Keratinocyte (primary cell): Measurements from ENCODE around the gene MCRIP2. TPM values are rescaled to one million over a fixed set of nuclear protein-coding genes. Genes with fewer than 3 reads are reported as not detected.

Experiments
- DNase-seq: peaks from one replicate; pipeline ENCODE4 v3.0.0-alpha.2; 2011; ENCODE audit warnings: low read depth, missing footprints, low spot score
- FAIRE-seq: peaks from 2 replicates; lab custom pipeline; 2011; peaks lifted over from hg19 to GRCh38; lab: Jason Lieb, UNC
- H2AFZ ChIP-seq: 2 replicates; pipeline ENCODE4 v1.6.0; 2012; ENCODE audit warnings: low read length, control low read depth, inconsistent platforms; ENCODE audit not compliant: control insufficient read depth
- H3K27ac ChIP-seq: 2 replicates; pipeline ENCODE4 v1.5.1; 2011; ENCODE audit warnings: low read length; ENCODE audit not compliant: control insufficient read depth, insufficient read depth
- H3K27me3 ChIP-seq: 3 replicates; pipeline ENCODE4 v1.6.0; 2011; ENCODE audit warnings: low read length; ENCODE audit not compliant: control insufficient read depth, insufficient read depth; ENCODE audit errors: extremely low read depth
- H3K36me3 ChIP-seq, 2 experiments: 2 replicates in 1 of 2; 3 replicates in 1 of 2; pipeline ENCODE4 v1.5.1; 2011; ENCODE audit warnings: low read length in 2 of 2, mild to moderate bottlenecking in 1 of 2; ENCODE audit not compliant: control insufficient read depth in 2 of 2, insufficient read depth in 2 of 2; ENCODE audit errors: extremely low read depth in 1 of 2
- H3K4me1 ChIP-seq: 3 replicates; pipeline ENCODE4 v1.5.1; 2011; ENCODE audit warnings: low read length; ENCODE audit not compliant: control insufficient read depth, insufficient read depth; ENCODE audit errors: extremely low read depth
- H3K4me2 ChIP-seq: 3 replicates; pipeline ENCODE4 v1.6.0; 2011; ENCODE audit warnings: low read depth, low read length; ENCODE audit not compliant: control insufficient read depth, insufficient read depth; ENCODE audit errors: extremely low read depth
- H3K4me3 ChIP-seq, 3 experiments: fragments of 200-600 bp in 1 of 3; sonication (generic) in 1 of 3; 2 replicates in 2 of 3; 3 replicates in 1 of 3; pipeline ENCODE4 v1.5.1; 2011 to 2016; ENCODE audit warnings: low read length in 3 of 3, mild to moderate bottlenecking in 3 of 3, control low read depth in 2 of 3, inconsistent platforms in 1 of 3, low read depth in 1 of 3, mixed read lengths in 1 of 3, mixed run types in 1 of 3, moderate library complexity in 1 of 3; ENCODE audit not compliant: control insufficient read depth in 2 of 3, insufficient read depth in 2 of 3; ENCODE audit errors: extremely low read depth in 1 of 3
- H3K79me2 ChIP-seq: 2 replicates; pipeline ENCODE4 v1.6.0; 2012; ENCODE audit warnings: low read length; ENCODE audit not compliant: control insufficient read depth, insufficient read depth
- H3K9ac ChIP-seq: 3 replicates; pipeline ENCODE4 v1.6.0; 2011; ENCODE audit warnings: low read length; ENCODE audit not compliant: control insufficient read depth, insufficient read depth; ENCODE audit errors: extremely low read depth
- H3K9me1 ChIP-seq: 3 replicates; pipeline ENCODE4 v1.6.0; 2011; ENCODE audit warnings: low read length; ENCODE audit not compliant: control insufficient read depth, insufficient read depth; ENCODE audit errors: extremely low read depth
- H3K9me3 ChIP-seq: 2 replicates; pipeline ENCODE4 v1.5.1; 2012; ENCODE audit warnings: low read depth, low read length; ENCODE audit not compliant: control insufficient read depth
- H4K20me1 ChIP-seq: 3 replicates; pipeline ENCODE4 v1.6.0; 2011; ENCODE audit warnings: low read length; ENCODE audit not compliant: control insufficient read depth, insufficient read depth; ENCODE audit errors: extremely low read depth
- EZH2 ChIP-seq: IDR thresholded peaks from one replicate; pipeline ENCODE4 v1.6.1; 2012; ENCODE audit warnings: inconsistent platforms, mild to moderate bottlenecking, low read length, moderate library complexity
- dilution Hi-C: fragments of 300-500 bp; cut with MboI; formaldehyde crosslinking; loops from one replicate; pipeline ENCODE4 v1.7.0; 2020; ENCODE audit warnings: low sequenced_read_pairs; ENCODE audit not compliant: extremely low pct_ligation_motif_present
- polyA plus RNA-seq, 5 experiments: library from polyadenylated mRNA; depleted of rRNA in 3 of 5; stranded (reverse) in 3 of 5; stranded (forward) in 1 of 5; unstranded in 1 of 5; fragments of >200 nt; gene quantifications; 1 replicate in 1 of 5; 2 replicates in 3 of 5; 3 replicates in 1 of 5; pipeline versions ENCODE4 v1.2.1 to v1.2.3, GENCODE V29; 2011 to 2012; ENCODE audit warnings: missing spikeins in 2 of 5, low read depth in 1 of 5, low replicate concordance in 1 of 5
- TF ChIP-seq, protein P1 (sequence below), 3 experiments: IDR thresholded peaks in 1 of 3; conservative IDR thresholded peaks in 1 of 3; optimal IDR thresholded peaks in 1 of 3; 2 replicates in 2 of 3; 3 replicates in 1 of 3; pipeline versions ENCODE3 to v1.5.1; 2011; ENCODE audit warnings: low read length in 3 of 3, mild to moderate bottlenecking in 3 of 3, moderate library complexity in 2 of 3, control low read depth in 1 of 3, inconsistent platforms in 1 of 3; ENCODE audit not compliant: insufficient read depth in 2 of 3; ENCODE audit errors: extremely low read depth in 1 of 3

Gene MCRIP2
- polyA plus RNA-seq, 1 donor (not counting 4 experiments of a cell fraction or from before 2014, with no cell fraction given): 8.1 TPM

DNA sequence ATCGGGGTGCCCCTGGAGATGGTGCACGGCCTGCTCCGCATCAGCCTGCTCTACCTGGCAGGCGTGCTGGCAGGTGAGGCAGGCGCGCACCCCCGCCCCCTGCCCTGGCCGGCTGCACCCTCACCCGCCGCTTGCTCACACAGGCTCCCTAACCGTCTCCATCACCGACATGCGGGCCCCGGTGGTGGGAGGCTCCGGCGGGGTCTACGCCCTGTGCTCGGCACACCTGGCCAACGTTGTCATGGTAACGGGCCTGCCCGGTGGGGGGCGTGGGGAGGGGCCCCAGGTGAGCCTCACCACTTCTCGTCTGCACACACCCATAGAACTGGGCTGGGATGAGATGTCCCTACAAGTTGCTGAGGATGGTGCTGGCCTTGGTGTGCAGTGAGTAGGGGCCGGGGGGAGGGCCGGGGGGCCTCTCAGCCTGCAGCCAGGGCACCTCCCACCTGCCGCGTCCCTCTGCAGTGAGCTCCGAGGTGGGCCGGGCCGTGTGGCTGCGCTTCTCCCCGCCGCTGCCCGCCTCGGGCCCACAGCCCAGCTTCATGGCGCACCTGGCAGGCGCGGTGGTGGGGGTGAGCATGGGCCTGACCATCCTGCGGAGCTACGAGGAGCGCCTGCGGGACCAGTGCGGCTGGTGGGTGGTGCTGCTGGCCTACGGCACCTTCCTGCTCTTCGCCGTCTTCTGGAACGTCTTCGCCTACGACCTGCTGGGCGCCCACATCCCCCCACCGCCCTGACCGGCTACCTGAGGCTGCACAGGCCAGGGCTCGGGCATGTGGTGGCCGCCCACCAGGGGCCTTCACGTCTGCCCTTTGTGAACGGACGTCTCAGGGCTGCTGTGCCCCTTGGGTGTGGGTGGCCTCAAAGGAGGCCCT lies 35.9 kb downstream of the MCRIP2 start:
- peaks cover 19% of the 10 kb centered on the region for H3K79me2 ChIP-seq
- H4K20me1 ChIP-seq: peaks cover 16% of the 10 kb centered on the region
- H3K9ac ChIP-seq: peak overlapping the region; percentile 47
- H2AFZ ChIP-seq: no peak overlapping the region
- H3K9me3 ChIP-seq: no peaks in the 10 kb centered on the region
- H3K27ac ChIP-seq: peak overlapping the region; percentile 14
- H3K27me3 ChIP-seq: no peaks in the 10 kb centered on the region
- dilution Hi-C loops: no loop called here
- no peak for TF ChIP-seq EZH2
- TF ChIP-seq, protein P1, sequence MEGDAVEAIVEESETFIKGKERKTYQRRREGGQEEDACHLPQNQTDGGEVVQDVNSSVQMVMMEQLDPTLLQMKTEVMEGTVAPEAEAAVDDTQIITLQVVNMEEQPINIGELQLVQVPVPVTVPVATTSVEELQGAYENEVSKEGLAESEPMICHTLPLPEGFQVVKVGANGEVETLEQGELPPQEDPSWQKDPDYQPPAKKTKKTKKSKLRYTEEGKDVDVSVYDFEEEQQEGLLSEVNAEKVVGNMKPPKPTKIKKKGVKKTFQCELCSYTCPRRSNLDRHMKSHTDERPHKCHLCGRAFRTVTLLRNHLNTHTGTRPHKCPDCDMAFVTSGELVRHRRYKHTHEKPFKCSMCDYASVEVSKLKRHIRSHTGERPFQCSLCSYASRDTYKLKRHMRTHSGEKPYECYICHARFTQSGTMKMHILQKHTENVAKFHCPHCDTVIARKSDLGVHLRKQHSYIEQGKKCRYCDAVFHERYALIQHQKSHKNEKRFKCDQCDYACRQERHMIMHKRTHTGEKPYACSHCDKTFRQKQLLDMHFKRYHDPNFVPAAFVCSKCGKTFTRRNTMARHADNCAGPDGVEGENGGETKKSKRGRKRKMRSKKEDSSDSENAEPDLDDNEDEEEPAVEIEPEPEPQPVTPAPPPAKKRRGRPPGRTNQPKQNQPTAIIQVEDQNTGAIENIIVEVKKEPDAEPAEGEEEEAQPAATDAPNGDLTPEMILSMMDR (optimal IDR thresholded peaks at IDR 0.05 in 1 of 3, IDR thresholded peaks at IDR 0.05 in 1 of 3, conservative IDR thresholded peaks at IDR 0.05 in 1 of 3; ENCODE audit: extremely low read depth in 1 of 3, insufficient read depth in 2 of 3, low read length in 3 of 3): no peak
- no peak for FAIRE-seq
- H3K4me1 ChIP-seq: peaks cover 36% of the 10 kb centered on the region
- H3K9me1 ChIP-seq: no peaks in the 10 kb centered on the region
- H3K4me3 ChIP-seq: peak overlapping the region in 1 of 3 experiments; percentile 37
- no peak for DNase-seq
- H3K4me2 ChIP-seq: peak overlapping the region; percentile 79
- H3K36me3 ChIP-seq: peaks cover 13 to 22% of the 10 kb centered on the region in 2 experiments

DNA sequence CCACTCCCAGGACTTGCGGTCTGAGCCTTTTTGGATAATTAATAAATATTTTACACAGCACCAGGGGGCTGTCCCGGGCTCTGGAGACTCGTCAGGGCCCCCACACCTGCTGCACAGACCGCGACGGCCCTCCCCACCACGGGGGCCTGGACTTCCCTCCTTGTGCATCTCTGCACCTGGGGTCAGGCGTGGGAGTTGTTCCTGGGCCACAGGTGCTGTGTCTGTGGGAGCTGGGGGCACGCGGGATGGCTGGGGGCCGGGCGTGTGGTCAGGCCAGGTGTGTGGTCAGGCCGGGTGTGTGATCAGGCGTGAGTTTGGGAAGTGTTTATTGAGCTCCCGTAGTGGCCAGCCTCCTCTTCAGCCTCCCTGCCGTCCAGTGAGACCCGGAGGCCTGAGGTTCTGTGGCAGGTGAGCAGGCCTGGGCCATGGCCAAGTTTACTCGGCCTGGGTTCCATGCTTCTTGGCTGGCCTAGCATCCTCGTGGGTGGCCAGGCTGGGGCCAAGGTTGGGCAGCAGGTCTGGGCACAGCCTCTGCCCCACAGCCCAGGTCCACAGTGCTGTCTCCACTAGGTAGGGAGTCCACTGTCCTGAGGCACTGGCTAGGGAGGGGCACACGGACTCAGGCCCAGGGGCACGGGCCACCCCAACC lies 36.7 kb downstream of the MCRIP2 start:
- Histone ChIP-seq H3K4me1 (peaks cover 44% of the 10 kb centered on the region), H2AFZ (no peak overlapping the region), H3K9me3 (no peaks in the 10 kb centered on the region), H4K20me1 (peaks cover 16% of the 10 kb centered on the region), H3K27me3 (no peaks in the 10 kb centered on the region), H3K4me3 (no peak overlapping the region), H3K4me2 (no peak overlapping the region), H3K9me1 (no peaks in the 10 kb centered on the region), H3K27ac (no peak overlapping the region), H3K36me3 (peaks cover 16 to 20% of the 10 kb centered on the region in 2 experiments), H3K79me2 (peaks cover 26% of the 10 kb centered on the region), H3K9ac (no peak overlapping the region)
- TF ChIP-seq, protein P1 (optimal IDR thresholded peaks at IDR 0.05 in 1 of 3, IDR thresholded peaks at IDR 0.05 in 1 of 3, conservative IDR thresholded peaks at IDR 0.05 in 1 of 3; ENCODE audit: extremely low read depth in 1 of 3, insufficient read depth in 2 of 3, low read length in 3 of 3): no peak
- no peak for TF ChIP-seq EZH2
- no peak for DNase-seq
- FAIRE-seq: no peak
- dilution Hi-C loops: no loop called here
